Stimulated activated CD4-positive, alpha-beta T cell treated with anti-CD3 and anti-CD28 coated beads, TNF-alpha, amount 100 ng/mL, for 4 hours (primary cell): ENCODE data around the gene ZNF440.
"Not testable (repeated sequence)": the region's sequence is repeated elsewhere in the genome, so short reads cannot be mapped to it uniquely, and the experiment has no call there.

Experiments used
- DNase-seq, 3 experiments: peaks; one replicate each; pipeline ENCODE4 v3.0.0-alpha.2; 2020; ENCODE audit warnings: low read depth in 3 of 3

ZNF440 gene

GRCh38 chr19:11828957-11829876, 15.1 kb downstream of the ZNF440 start:
- not testable (repeated sequence) for DNase-seq

GRCh38 chr19:11832253-11832912, 18.3 kb downstream of the ZNF440 start:
- DNase-seq: no peak

- no peak for DNase-seq
Observed at GRCh38 chr19:11833541-11833940, 19.5 kb downstream of the ZNF440 start.

GRCh38 chr19:11835626-11836066, 21.6 kb downstream of the ZNF440 start:
- DNase-seq: not testable (repeated sequence)

GRCh38 chr19:11843722-11844121, 29.6 kb downstream of the ZNF440 start:
- DNase-seq: no peak

- not testable (repeated sequence) for DNase-seq
Observed at GRCh38 chr19:11847615-11848014, 33.5 kb downstream of the ZNF440 start.

- no peak for DNase-seq
Observed at GRCh38 chr19:11848200-11848593, 34.1 kb downstream of the ZNF440 start.

GRCh38 chr19:11848594-11849469, 34.8 kb downstream of the ZNF440 start, which contains the start of gene ZNF439:
TSS of gene ZNF439 (plus strand) at chr19:11848726. CDS start at chr19:11848868, 142 bp downstream.
- DNase-seq: peak; percentile 76 to 81 (median 80)

GRCh38 chr19:11850289-11850688, 36.2 kb downstream of the ZNF440 start:
- not testable (repeated sequence) for DNase-seq

- DNase-seq: no peak
Observed at GRCh38 chr19:11853358-11853757, 39.3 kb downstream of the ZNF440 start.

GRCh38 chr19:11856596-11857250, 42.6 kb downstream of the ZNF440 start:
- no peak for DNase-seq

GRCh38 chr19:11860721-11861120, 46.6 kb downstream of the ZNF440 start:
- no peak for DNase-seq

- DNase-seq: no peak
Observed at GRCh38 chr19:11861301-11861700, 47.2 kb downstream of the ZNF440 start.

GRCh38 chr19:11867766-11868165, 53.7 kb downstream of the ZNF440 start:
- DNase-seq: not testable (repeated sequence)

GRCh38 chr19:11868188-11868587, 54.1 kb downstream of the ZNF440 start:
- DNase-seq: no peak

GRCh38 chr19:11872624-11873023, 58.6 kb downstream of the ZNF440 start:
- DNase-seq: no peak

GRCh38 chr19:11873762-11874161, 59.7 kb downstream of the ZNF440 start:
- DNase-seq: no peak

GRCh38 chr19:11879687-11880266, 65.7 kb downstream of the ZNF440 start:
- DNase-seq: not testable (repeated sequence)

GRCh38 chr19:11880598-11880997, 66.5 kb downstream of the ZNF440 start:
- no peak for DNase-seq

GRCh38 chr19:11881151-11881800, 67.2 kb downstream of the ZNF440 start:
- peak; percentile 24 to 39 (median 31) for DNase-seq
